ENCODE measurements around the gene APOH. TPM values are rescaled to one million over a fixed set of nuclear protein-coding genes. Genes with fewer than 3 reads are reported as not detected.

The APOH gene
- total and polyA plus RNA-seq, 2 of the 8 experiments (the other 6 are each of a cell fraction or from before 2014, with no cell fraction given) = not detected

DNA sequence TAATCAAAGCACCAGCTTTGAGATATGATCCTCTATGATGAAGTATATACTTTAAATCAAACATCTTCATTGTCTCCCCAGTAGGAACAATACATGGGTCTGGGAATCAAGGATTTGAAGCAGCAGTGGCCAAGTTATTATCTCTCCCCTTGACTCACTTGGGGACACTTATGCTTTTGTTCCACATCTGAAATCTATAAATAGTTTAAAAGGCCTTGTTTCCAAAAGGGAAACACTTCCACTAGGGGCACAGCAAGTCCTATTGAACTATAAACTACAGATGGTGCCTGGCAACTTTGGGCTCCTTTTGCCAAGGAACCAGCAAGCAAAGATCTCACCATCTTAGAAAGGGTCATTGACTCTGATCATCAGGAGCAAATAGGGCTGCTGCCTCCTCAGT, 21.3 kb downstream of the APOH start:
- Histone ChIP-seq H2BK12ac (ENCODE audit: low read depth, low read length) (no peak overlapping the region), H3K4ac (replicated peaks; ENCODE audit: insufficient read length, low read depth, low read length) (no peak overlapping the region), H3K4me2 (ENCODE audit: insufficient read depth in 1 of 2, low read depth in 2 of 2, low read length in 2 of 2) (no peak overlapping the region), H2BK20ac (ENCODE audit: low read length) (no peak overlapping the region), H2BK5ac (ENCODE audit: low read depth, low read length) (no peak overlapping the region), H3K14ac (ENCODE audit: insufficient read length) (no peak overlapping the region), H3K4me3 (ENCODE audit: extremely low read depth in 1 of 4, insufficient read depth in 2 of 4, low read depth in 3 of 4, low read length in 4 of 4) (no peak overlapping the region), H2AFZ (ENCODE audit: low read length) (no peak overlapping the region), H3K27me3 (replicated peaks in 1 of 4; ENCODE audit: control insufficient read depth in 3 of 4, extremely low read depth in 1 of 4, insufficient read depth in 3 of 4, low read length in 3 of 4) (no peaks in the 10 kb centered on the region), H3K9ac (replicated peaks in 1 of 4; ENCODE audit: extremely low read depth in 1 of 4, low read depth in 3 of 4, low read length in 3 of 4) (no peak overlapping the region), H3K56ac (replicated peaks; ENCODE audit: insufficient read length, low read depth, low read length) (no peak overlapping the region), H3K23me2 (ENCODE audit: low read depth, low read length) (peaks cover 2% of the 10 kb centered on the region; the same call in 1 of the 2 replicates), H4K20me1 (replicated peaks in 1 of 2; ENCODE audit: control insufficient read depth in 1 of 2, insufficient read depth in 2 of 2, low read length in 2 of 2) (no peaks in the 10 kb centered on the region), H4K5ac (ENCODE audit: insufficient read length, low read depth, low read length) (no peak overlapping the region), H2BK15ac (ENCODE audit: low read length) (no peak overlapping the region), H3K4me1 (replicated peaks in 1 of 4; ENCODE audit: control insufficient read depth in 3 of 4, insufficient read depth in 4 of 4, low read length in 3 of 4) (peaks cover 0 to 2% (median 0%) of the 10 kb centered on the region in 4 experiments; a peak in 1 of 7 replicates), H2BK120ac (replicated peaks; ENCODE audit: low read depth, low read length) (no peak overlapping the region), H3K79me1 (ENCODE audit: low read depth, low read length) (no peaks in the 10 kb centered on the region), H3K27ac (ENCODE audit: low read depth, low read length) (no peak overlapping the region), H3K23ac (ENCODE audit: insufficient read length) (no peak overlapping the region), H3K18ac (ENCODE audit: extremely low read depth, low read length) (no peak overlapping the region), H4K8ac (ENCODE audit: extremely low read depth, insufficient read depth, low read length) (no peak overlapping the region), H3K79me2 (ENCODE audit: control insufficient read depth in 1 of 2, insufficient read depth in 2 of 2, low read length in 2 of 2) (no peaks in the 10 kb centered on the region), H3K9me3 (ENCODE audit: insufficient read depth in 2 of 2, low read depth in 1 of 2, low read length in 1 of 2) (no peaks in the 10 kb centered on the region), H3K36me3 (ENCODE audit: control insufficient read depth in 2 of 4, insufficient read depth in 4 of 4, low read length in 3 of 4) (no peaks in the 10 kb centered on the region), H2AK5ac (ENCODE audit: low read depth, low read length) (no peak overlapping the region), H4K91ac (replicated peaks; ENCODE audit: insufficient read length, low read length) (no peak overlapping the region)
- ChIA-PET POLR2A (ENCODE audit: partially characterized antibody) (no interaction called here), CTCF (ENCODE audit: partially characterized antibody) (no interaction called here)
- FAIRE-seq (no peak), DNase-seq (ENCODE audit: low read depth in 1 of 2, low spot score in 2 of 2) (no peak)
- TF ChIP-seq, protein P1, sequence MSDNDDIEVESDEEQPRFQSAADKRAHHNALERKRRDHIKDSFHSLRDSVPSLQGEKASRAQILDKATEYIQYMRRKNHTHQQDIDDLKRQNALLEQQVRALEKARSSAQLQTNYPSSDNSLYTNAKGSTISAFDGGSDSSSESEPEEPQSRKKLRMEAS (IDR thresholded peaks at IDR 0.05) = no peak
- TF ChIP-seq JUND (IDR thresholded peaks at IDR 0.05; ENCODE audit: low read length) (no peak), PHF8 (conservative IDR thresholded peaks at IDR 0.05; ENCODE audit: low read depth, low read length) (no peak), BACH1 (IDR thresholded peaks at IDR 0.05; ENCODE audit: low read length) (no peak), RBBP5 (IDR thresholded peaks at IDR 0.05; ENCODE audit: borderline replicate concordance, low read depth, low read length) (no peak), YY1 (IDR thresholded peaks at IDR 0.05; ENCODE audit: low read depth, low read length) (no peak), SRF (IDR thresholded peaks at IDR 0.05; ENCODE audit: low read depth, low read length) (no peak), GABPA (IDR thresholded peaks at IDR 0.05; ENCODE audit: borderline replicate concordance, insufficient read depth, low read length) (no peak), SIRT6 (IDR thresholded peaks at IDR 0.05; ENCODE audit: low read length) (no peak), KDM1A (IDR thresholded peaks at IDR 0.05; ENCODE audit: borderline replicate concordance, low read length) (no peak), TAF7 (optimal IDR thresholded peaks at IDR 0.05; ENCODE audit: borderline replicate concordance, low read depth, low read length) (no peak), POLR2AphosphoS5 (IDR thresholded peaks at IDR 0.05; ENCODE audit: low read depth, low read length) (no peak)
- TF ChIP-seq, protein P2, sequence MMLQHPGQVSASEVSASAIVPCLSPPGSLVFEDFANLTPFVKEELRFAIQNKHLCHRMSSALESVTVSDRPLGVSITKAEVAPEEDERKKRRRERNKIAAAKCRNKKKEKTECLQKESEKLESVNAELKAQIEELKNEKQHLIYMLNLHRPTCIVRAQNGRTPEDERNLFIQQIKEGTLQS (IDR thresholded peaks at IDR 0.05; ENCODE audit: insufficient read depth, low read depth, low read length) = no peak
- TF ChIP-seq, protein P3, sequence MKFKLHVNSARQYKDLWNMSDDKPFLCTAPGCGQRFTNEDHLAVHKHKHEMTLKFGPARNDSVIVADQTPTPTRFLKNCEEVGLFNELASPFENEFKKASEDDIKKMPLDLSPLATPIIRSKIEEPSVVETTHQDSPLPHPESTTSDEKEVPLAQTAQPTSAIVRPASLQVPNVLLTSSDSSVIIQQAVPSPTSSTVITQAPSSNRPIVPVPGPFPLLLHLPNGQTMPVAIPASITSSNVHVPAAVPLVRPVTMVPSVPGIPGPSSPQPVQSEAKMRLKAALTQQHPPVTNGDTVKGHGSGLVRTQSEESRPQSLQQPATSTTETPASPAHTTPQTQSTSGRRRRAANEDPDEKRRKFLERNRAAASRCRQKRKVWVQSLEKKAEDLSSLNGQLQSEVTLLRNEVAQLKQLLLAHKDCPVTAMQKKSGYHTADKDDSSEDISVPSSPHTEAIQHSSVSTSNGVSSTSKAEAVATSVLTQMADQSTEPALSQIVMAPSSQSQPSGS (IDR thresholded peaks at IDR 0.05; ENCODE audit: low read length) = no peak

Measured in H1 (cell line).